Caki2 (cell line): Measurements from ENCODE around the gene OR51I2. TPM values are rescaled to one million over a fixed set of nuclear protein-coding genes. Genes with fewer than 3 reads are reported as not detected.

Experiments
- DNase-seq: peaks from one replicate; pipeline ENCODE4 v3.0.0-alpha.2; 2015; ENCODE audit warnings: low read depth
- in situ Hi-C: cut with HindIII; loops from 2 replicates; pipeline ENCODE4 v1.10.0; 2016; ENCODE audit warnings: low sequenced_read_pairs, low pct_unique_long_range_greater_than_20kb, mixed read lengths
- total RNA-seq: library from RNA; depleted of rRNA; stranded (reverse); fragments of >200 nt; shearing (Covaris generic); gene quantifications from 2 replicates; pipeline ENCODE4 v1.2.3, GENCODE V29; 2014; ENCODE audit warnings: low replicate concordance; rRNA removed

The OR51I2 gene
- total RNA-seq, 1 experiment from 2014 or later = not detected

GRCh38 chr11:5500393-5500801 lies 51.3 kb downstream of the OR51I2 start:
- DNase-seq = no peak
- in situ Hi-C loops = no loop called here

GRCh38 chr11:5504403-5504921 lies 55.3 kb downstream of the OR51I2 start:
- in situ Hi-C loops = no loop called here
- DNase-seq = no peak

GRCh38 chr11:5505363-5506048 lies 56.4 kb downstream of the OR51I2 start:
- DNase-seq = no peak

More at GRCh38 chr11:5505363-5506048, 56.4 kb downstream of the OR51I2 start:
- in situ Hi-C loops = no loop called here

Other genes starting within 250 kb of the OR51I2 start
- gene OR51V1, start 248.6 kb upstream of the OR51I2 start, total RNA-seq = not detected in 2 replicates
- not detected in 2 replicates for gene HBB, start 222.3 kb upstream of the OR51I2 start, total RNA-seq
- not detected in 2 replicates for gene HBD, start 214.8 kb upstream of the OR51I2 start, total RNA-seq
- gene HBG1, start 199.5 kb upstream of the OR51I2 start, total RNA-seq = not detected in 2 replicates
- not detected in 2 replicates for gene HBG2, start 194.5 kb upstream of the OR51I2 start, total RNA-seq
- gene HBE1, start 179.4 kb upstream of the OR51I2 start, total RNA-seq = not detected in 2 replicates
- gene OR51B4, start 147.4 kb upstream of the OR51I2 start, total RNA-seq = not detected in 2 replicates
- not detected in 2 replicates for gene OR51B2, start 125.0 kb upstream of the OR51I2 start, total RNA-seq
- gene OR51B5, start 105.8 kb upstream of the OR51I2 start, total RNA-seq = not detected in 2 replicates
- gene OR51B6, start 97.8 kb upstream of the OR51I2 start, total RNA-seq = not detected in 2 replicates
- not detected in 2 replicates for gene OR51M1, start 65.5 kb upstream of the OR51I2 start, total RNA-seq
- gene OR51Q1, start 27.2 kb upstream of the OR51I2 start, total RNA-seq = not detected in 2 replicates
- not detected in 2 replicates for gene OR51I1, start 7.8 kb upstream of the OR51I2 start, total RNA-seq
- not detected in 2 replicates for gene OR52D1, start 39.4 kb downstream of the OR51I2 start, total RNA-seq
- gene UBQLN3, start 60.6 kb downstream of the OR51I2 start, total RNA-seq = not detected in 2 replicates
- gene UBQLNL, start 67.4 kb downstream of the OR51I2 start, total RNA-seq = 0.14 TPM in 1 of 2 replicates, not detected in the other
- not detected in 2 replicates for gene OR52H1, start 99.2 kb downstream of the OR51I2 start, total RNA-seq
- gene OR52B6, start 131.6 kb downstream of the OR51I2 start, total RNA-seq = not detected in 2 replicates
- 11.1 and 12.0 TPM in 2 replicates for gene TRIM6, start 147.3 kb downstream of the OR51I2 start, total RNA-seq
- 8.1 and 15.3 TPM in 2 replicates for gene TRIM34, start 175.7 kb downstream of the OR51I2 start, total RNA-seq
- gene TRIM5, start 235.8 kb downstream of the OR51I2 start, total RNA-seq = 7.4 and 9.5 TPM in 2 replicates
- 7.4 TPM in 1 of 2 replicates, not detected in the other for gene TRIM22, start 240.5 kb downstream of the OR51I2 start, total RNA-seq